VCaP (cell line): ENCODE measurements around the gene SLC17A9.

Experiments
- H3K27ac ChIP-seq: fragments of 450-650 bp; 2 replicates; pipeline ENCODE4 v1.5.1; 2017
- CTCF ChIP-seq: fragments of 450-650 bp; conservative IDR thresholded peaks from 2 replicates; pipeline ENCODE4 v1.5.1; 2017; ENCODE audit warnings: mild to moderate bottlenecking, moderate library complexity

The SLC17A9 gene

GRCh38 chr20:62970307-62971210 is 18.1 kb downstream of the SLC17A9 start:
- no peak for TF ChIP-seq CTCF
- no peak overlapping the region for H3K27ac ChIP-seq

DNA sequence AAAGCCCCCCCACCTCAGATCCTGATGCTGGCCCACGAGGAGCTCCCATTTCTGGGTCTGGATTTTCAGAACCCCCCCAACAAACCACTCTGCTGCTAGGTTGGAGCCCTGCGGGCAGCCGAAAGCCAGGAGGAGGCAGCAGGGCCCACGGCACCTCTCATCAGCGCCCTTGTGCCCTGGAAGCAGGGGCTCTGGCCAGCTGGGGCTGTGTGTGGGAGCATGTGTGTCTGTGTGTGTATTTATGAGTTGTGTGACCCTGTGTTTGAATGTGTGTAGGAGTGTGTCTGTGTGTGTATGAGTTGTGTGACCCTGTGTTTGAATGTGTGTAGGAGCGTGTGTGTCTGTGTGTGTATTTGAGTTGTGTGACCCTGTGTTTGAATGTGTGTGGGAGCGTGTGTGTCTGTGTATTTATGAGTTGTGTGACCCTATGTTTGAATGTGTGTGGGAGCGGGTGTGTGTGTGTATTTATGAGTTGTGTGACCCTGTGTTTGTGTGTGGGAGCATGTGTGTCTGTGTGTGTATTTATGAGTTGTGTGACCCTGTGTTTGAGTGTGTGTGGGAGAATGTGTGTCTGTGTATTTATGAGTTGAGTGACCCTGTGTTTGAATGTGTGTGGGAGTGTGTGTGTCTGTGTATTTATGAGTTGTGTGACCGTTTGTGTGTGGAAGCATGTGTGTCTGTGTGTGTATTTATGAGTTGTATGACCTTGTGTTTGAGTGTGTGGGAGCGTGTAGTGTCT is 18.9 kb downstream of the SLC17A9 start:
- no peak overlapping the region for H3K27ac ChIP-seq
- TF ChIP-seq CTCF, result no peak

DNA sequence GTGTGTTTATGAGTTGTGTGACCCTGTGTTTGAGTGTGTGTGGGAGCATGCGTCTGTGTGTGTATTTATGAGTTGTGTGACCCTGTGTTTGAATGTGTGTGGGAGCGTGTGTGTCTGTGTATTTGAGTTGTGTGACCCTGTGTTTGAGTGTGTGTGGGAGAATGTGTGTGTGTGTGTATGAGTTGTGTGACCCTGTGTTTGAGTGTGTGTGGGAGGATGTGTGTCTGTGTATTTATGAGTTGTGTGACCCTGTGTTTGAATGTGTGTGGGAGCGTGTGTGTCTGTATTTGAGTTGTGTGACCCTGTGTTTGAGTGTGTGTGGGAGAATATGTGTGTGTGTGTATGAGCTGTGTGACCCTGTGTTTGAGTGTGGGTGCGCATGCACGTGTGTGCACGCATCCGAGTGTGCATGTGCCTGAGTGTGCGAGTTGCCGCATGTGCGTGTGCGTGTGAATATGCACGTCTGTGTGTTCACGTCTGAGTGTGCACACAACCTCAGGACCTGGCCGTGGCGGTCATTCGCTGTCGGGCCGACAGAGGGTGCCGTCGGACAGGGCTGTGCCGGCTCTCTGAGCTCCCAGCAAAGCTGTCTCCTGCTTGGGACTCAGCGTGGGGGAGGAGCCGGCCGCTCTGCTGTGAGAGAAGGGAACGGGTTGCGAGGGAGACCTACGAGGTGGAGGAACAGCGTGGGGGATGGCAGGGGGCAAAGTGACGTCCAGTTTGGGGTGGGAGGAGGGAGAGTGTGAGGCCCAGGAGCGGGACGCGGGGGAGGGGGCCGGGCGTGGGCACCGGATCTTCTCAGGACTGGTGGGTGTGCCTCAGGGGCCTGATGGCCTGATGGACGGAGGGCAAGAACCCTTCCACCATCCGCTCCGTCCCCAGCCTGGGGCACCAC is 19.7 kb downstream of the SLC17A9 start:
- H3K27ac ChIP-seq, result no peak overlapping the region
- peak; percentile 94 for TF ChIP-seq CTCF

DNA sequence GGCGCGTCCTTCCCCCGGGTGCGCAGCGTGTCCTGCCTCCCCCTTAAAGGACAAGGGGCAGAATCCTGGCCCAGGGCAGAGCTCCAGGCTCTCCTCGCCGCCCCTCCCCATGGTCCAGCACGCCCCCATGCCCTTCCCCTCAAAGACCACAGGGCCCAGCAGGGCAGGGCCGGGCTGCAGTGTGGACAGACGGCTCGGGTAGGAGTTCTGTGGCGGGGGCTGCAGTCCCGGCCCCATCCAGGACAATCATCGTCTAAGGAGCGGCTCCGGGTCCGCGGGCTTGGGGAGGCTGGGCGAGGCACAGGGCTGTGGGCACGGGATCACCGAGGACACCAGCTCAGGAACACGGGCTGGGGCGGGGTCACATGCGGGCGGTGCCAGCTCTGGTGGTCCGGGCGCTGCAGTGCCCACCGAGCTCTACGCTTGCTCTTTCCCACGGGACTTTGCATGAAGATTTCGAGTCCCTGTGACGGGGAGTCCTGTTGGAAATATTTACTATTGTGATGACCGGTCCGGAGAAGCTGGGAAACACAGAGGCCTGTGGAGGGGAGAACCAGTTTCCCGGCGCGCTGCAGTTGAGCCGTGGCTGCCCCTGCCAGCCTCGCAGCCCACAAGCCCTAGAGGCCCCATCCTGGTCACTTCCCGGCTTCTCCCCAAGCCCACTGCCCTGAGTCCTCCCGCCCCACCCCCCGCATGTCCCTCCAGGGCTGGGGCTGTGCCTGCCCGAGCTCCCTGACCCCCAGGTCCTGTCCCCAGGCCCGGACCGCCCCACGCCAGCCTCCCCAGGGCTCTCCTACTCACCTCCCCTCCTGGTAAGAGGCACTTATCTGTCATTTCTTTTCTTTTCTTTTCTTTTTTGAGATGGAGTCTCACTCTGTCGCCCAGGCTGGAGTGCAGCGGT is 20.6 kb downstream of the SLC17A9 start:
- no peak overlapping the region for H3K27ac ChIP-seq
- no peak for TF ChIP-seq CTCF

- H3K27ac ChIP-seq, result no peak overlapping the region
- no peak for TF ChIP-seq CTCF
Observed at GRCh38 chr20:62975251-62975760, 22.8 kb downstream of the SLC17A9 start.

- H3K27ac ChIP-seq, result no peak overlapping the region
- TF ChIP-seq CTCF, result no peak
Observed at GRCh38 chr20:62975812-62976508, 23.5 kb downstream of the SLC17A9 start.
